MCF 10A (cell line): ENCODE data around the gene RELN. TPM values are rescaled to one million over a fixed set of nuclear protein-coding genes. Genes with fewer than 3 reads are reported as not detected.

Experiments
- BruUV-seq: library from RNA; stranded (reverse); fragments of 400-500 nt; replicated peaks from 2 replicates; lab custom pipeline; 2021; lab: Mats Ljungman, UMichigan
- CTCF ChIA-PET: fragments of 300-600 bp; sonication (Branson Sonifier 250); formaldehyde crosslinking; extraction: SDS; loops from one replicate; lab custom pipeline; 2021; ENCODE audit warnings: antibody characterized with exemption, inconsistent platforms; lab: Yijun Ruan, JAX
- POLR2A ChIA-PET: fragments of 300-600, 350-650 bp; sonication (Branson Sonifier 250); formaldehyde crosslinking; extraction: SDS; loops from one replicate; lab custom pipeline; 2020; ENCODE audit warnings: antibody characterized with exemption, inconsistent platforms; lab: Yijun Ruan, JAX
- DNase-seq: peaks from one replicate; pipeline ENCODE4 v3.0.0-alpha.2; 2018; ENCODE audit not compliant: unreplicated experiment
- H3K27ac Mint-ChIP-seq: one replicate; pipeline ENCODE4 v1.8.0; 2022; ENCODE audit warnings: mild to moderate bottlenecking, low read depth, mixed read lengths; ENCODE audit not compliant: unreplicated experiment
- H3K27me3 Mint-ChIP-seq: one replicate; pipeline ENCODE4 v1.8.0; 2022; ENCODE audit warnings: mixed read lengths; ENCODE audit not compliant: insufficient read depth, unreplicated experiment
- H3K36me3 Mint-ChIP-seq: one replicate; pipeline ENCODE4 v1.8.0; 2022; ENCODE audit warnings: mild to moderate bottlenecking, moderate library complexity, mixed read lengths; ENCODE audit not compliant: insufficient read depth, unreplicated experiment
- H3K4me1 Mint-ChIP-seq: one replicate; pipeline ENCODE4 v1.8.0; 2022; ENCODE audit warnings: mixed read lengths; ENCODE audit not compliant: insufficient read depth, unreplicated experiment
- H3K4me3 Mint-ChIP-seq: one replicate; pipeline ENCODE4 v1.8.0; 2022; ENCODE audit warnings: mild to moderate bottlenecking, moderate library complexity, mixed read lengths; ENCODE audit not compliant: unreplicated experiment
- H3K9me3 Mint-ChIP-seq: one replicate; pipeline ENCODE4 v1.8.0; 2022; ENCODE audit warnings: mixed read lengths; ENCODE audit not compliant: unreplicated experiment
- intact Hi-C: fragments of 100-400 bp; cut with micrococcal nuclease; formaldehyde crosslinking; loops from 2 replicates; pipeline ENCODE4 v1.14.1; 2022
- total RNA-seq: library from RNA; stranded (reverse); gene quantifications from 2 replicates; pipeline ENCODE4 v1.2.3, GENCODE V29; 2022
- TF ChIP-seq, protein P1 (sequence below): fragments of 200-600 bp; IDR thresholded peaks from one replicate; pipeline ENCODE4 v1.8.0; 2022; ENCODE audit warnings: antibody characterized with exemption, mild to moderate bottlenecking; ENCODE audit not compliant: unreplicated experiment

RELN gene
- total RNA-seq, 1 experiment from 2014 or later, result not detected

- no peaks in the 10 kb centered on the region for H3K4me1 Mint-ChIP-seq
- H3K27me3 Mint-ChIP-seq, result peaks cover 35% of the 10 kb centered on the region
- TF ChIP-seq, protein P1, sequence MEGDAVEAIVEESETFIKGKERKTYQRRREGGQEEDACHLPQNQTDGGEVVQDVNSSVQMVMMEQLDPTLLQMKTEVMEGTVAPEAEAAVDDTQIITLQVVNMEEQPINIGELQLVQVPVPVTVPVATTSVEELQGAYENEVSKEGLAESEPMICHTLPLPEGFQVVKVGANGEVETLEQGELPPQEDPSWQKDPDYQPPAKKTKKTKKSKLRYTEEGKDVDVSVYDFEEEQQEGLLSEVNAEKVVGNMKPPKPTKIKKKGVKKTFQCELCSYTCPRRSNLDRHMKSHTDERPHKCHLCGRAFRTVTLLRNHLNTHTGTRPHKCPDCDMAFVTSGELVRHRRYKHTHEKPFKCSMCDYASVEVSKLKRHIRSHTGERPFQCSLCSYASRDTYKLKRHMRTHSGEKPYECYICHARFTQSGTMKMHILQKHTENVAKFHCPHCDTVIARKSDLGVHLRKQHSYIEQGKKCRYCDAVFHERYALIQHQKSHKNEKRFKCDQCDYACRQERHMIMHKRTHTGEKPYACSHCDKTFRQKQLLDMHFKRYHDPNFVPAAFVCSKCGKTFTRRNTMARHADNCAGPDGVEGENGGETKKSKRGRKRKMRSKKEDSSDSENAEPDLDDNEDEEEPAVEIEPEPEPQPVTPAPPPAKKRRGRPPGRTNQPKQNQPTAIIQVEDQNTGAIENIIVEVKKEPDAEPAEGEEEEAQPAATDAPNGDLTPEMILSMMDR, result no peak
- no TSS peak for BruUV-seq
- no peak overlapping the region for H3K27ac Mint-ChIP-seq
- ChIA-PET POLR2A (interaction anchor here (0.7 kb wide), 2 partner anchors 105 to 1225 kb away, joined by 3 read pairs; no protein-coding TSS in a partner anchor), CTCF (no interaction called here)
- H3K9me3 Mint-ChIP-seq, result no peaks in the 10 kb centered on the region
- intact Hi-C loops, result loop anchor here (10.0 kb wide), 1 partner anchor 488 kb away; no protein-coding TSS in a partner anchor
- H3K36me3 Mint-ChIP-seq, result no peaks in the 10 kb centered on the region
- H3K4me3 Mint-ChIP-seq, result no peak overlapping the region
- DNase-seq, result no peak
These were observed 323.1 kb downstream of the RELN start for GRCh38 chr7:103666326-103666725.

GRCh38 chr7:103664577-103664976 is 324.9 kb downstream of the RELN start:
- POLR2A ChIA-PET, result interaction anchor here (0.8 kb wide), 1 partner anchor 14 kb away, joined by 4 read pairs; no protein-coding TSS in a partner anchor
- TF ChIP-seq, protein P1, result peak; percentile 20
- intact Hi-C loops, result loop anchor here (10.0 kb wide), 1 partner anchor 490 kb away; no protein-coding TSS in a partner anchor
- no peak for DNase-seq
- H3K4me3 Mint-ChIP-seq, result no peak overlapping the region
- no peaks in the 10 kb centered on the region for H3K9me3 Mint-ChIP-seq
- BruUV-seq, result no TSS peak
- H3K27me3 Mint-ChIP-seq, result peaks cover 35% of the 10 kb centered on the region
- H3K36me3 Mint-ChIP-seq, result no peaks in the 10 kb centered on the region
- H3K27ac Mint-ChIP-seq, result no peak overlapping the region
- no peaks in the 10 kb centered on the region for H3K4me1 Mint-ChIP-seq
- CTCF ChIA-PET, result no interaction called here

DNA sequence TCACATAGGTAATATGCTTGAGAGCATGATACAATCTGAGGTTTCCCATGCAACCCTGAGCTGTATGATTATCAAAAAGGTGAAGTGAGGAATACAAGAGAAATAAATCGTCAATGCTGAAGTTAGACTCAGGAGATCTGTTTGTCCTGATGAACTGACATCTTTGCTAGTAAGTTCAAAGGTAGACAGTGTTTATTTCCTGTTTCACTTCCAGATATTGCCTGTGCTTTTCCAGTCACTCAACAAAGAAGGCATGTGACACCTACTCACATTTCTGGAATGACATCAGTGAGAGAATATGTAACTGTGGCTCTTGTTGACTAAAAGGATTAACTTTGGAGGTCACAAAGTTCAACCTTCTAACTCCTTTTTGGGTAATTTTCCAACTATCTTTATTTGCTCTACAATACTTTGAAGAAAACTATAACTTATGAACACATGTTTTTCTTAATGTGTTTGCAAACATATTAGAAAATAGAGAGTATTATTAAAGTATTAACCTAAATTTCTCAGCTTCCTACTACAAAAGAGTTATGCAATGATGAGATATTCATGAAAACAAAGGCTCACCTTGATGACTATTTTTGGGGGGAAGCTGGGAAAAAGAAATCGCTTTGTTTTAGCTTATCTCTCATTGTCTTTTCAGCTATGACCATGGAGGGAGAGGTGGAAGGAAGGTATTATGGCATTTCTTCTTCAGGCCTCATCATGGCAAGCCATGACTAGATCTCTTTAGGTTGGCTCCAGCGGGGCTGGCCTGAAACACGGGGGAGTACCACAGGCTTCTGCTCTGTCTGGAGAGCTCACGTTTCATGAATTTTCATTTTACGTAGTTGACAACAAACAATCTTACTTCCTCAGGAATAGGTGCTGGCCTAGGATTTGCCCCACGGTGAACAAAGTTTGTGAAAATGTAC is 328.7 kb downstream of the RELN start:
- H3K27ac Mint-ChIP-seq, result no peak overlapping the region
- TF ChIP-seq, protein P1, result no peak
- H3K9me3 Mint-ChIP-seq, result no peaks in the 10 kb centered on the region
- ChIA-PET CTCF (no interaction called here), POLR2A (interaction anchor here (0.6 kb wide), 1 partner anchor 32 kb away, joined by 3 read pairs; no protein-coding TSS in a partner anchor)
- no TSS peak for BruUV-seq
- H3K27me3 Mint-ChIP-seq, result peaks cover 38% of the 10 kb centered on the region
- H3K4me3 Mint-ChIP-seq, result no peak overlapping the region
- H3K36me3 Mint-ChIP-seq, result no peaks in the 10 kb centered on the region
- intact Hi-C loops, result loop anchor here (10.0 kb wide), 1 partner anchor 494 kb away; no protein-coding TSS in a partner anchor
- DNase-seq, result peak; percentile 6
- H3K4me1 Mint-ChIP-seq, result no peaks in the 10 kb centered on the region
